Large intestine (tissue), 3 donors: ENCODE results near the gene GFPT2. TPM values are rescaled to one million over a fixed set of nuclear protein-coding genes. Genes with fewer than 3 reads are reported as not detected.

ENCODE experiments used
- DNase-seq, 2 donors: peaks; one replicate each; pipeline versions ENCODE4 v3.0.0 to v3.0.0-alpha.2; 2013
- H3K27ac ChIP-seq: one replicate; pipeline ENCODE4 v1.5.1; 2013; ENCODE audit warnings: low read length
- H3K27me3 ChIP-seq: 2 replicates; pipeline ENCODE4 v1.6.1; 2013; ENCODE audit warnings: low read length; ENCODE audit not compliant: control insufficient read depth, insufficient read depth
- H3K36me3 ChIP-seq: 2 replicates; pipeline ENCODE4 v1.6.1; 2013; ENCODE audit warnings: low read length; ENCODE audit not compliant: control insufficient read depth, insufficient read depth
- H3K4me1 ChIP-seq: one replicate; pipeline ENCODE4 v1.6.1; 2013; ENCODE audit warnings: low read length; ENCODE audit not compliant: control insufficient read depth, insufficient read depth
- H3K4me3 ChIP-seq: one replicate; pipeline ENCODE4 v1.5.1; 2013; ENCODE audit warnings: low read length
- H3K9me3 ChIP-seq: one replicate; pipeline ENCODE4 v1.6.1; 2013; ENCODE audit warnings: mild to moderate bottlenecking, low read depth, low read length, moderate library complexity; ENCODE audit not compliant: control insufficient read depth
- WGBS: methylation state at CpG from one replicate; pipeline ENCODE4 v1.1.5; 2013; ENCODE audit warnings: low lambda C conversion rate; ENCODE audit not compliant: insufficient coverage; 5-methylcytosine and 5-hydroxymethylcytosine counted together
- polyA plus RNA-seq: library from polyadenylated mRNA; unstranded; fragments of 120-200 nt; gene quantifications from one replicate; pipeline ENCODE4 v1.2.1, GENCODE V29; 2013

The GFPT2 gene
- polyA plus RNA-seq, 1 donor, result 5.8 TPM

DNA sequence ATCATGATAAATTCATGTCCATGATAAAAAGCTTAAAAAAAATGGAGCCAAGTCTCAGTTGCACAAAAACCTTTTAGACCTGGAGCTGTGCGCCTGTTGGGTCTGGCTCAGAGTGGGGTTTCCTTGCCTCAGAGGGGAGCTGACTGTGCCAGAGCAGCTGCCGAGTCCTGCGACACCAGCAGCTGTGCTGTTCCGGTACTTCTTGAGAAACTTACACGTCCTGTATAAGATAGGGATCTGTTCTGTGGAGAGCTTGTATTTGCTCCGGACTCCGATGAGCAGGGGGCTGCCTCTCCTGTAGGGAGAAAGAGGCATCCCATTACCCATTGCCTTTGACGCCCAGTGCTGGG is 28.6 kb downstream of the GFPT2 start:
- H3K27ac ChIP-seq, result no peak overlapping the region
- no peak overlapping the region for H3K4me3 ChIP-seq
- no peaks in the 10 kb centered on the region for H3K4me1 ChIP-seq
- no peak for DNase-seq
- no peaks in the 10 kb centered on the region for H3K36me3 ChIP-seq
- no CpG with 5 or more reads among the region's 8 CpGs for WGBS
- no peaks in the 10 kb centered on the region for H3K9me3 ChIP-seq
- no peaks in the 10 kb centered on the region for H3K27me3 ChIP-seq

DNA sequence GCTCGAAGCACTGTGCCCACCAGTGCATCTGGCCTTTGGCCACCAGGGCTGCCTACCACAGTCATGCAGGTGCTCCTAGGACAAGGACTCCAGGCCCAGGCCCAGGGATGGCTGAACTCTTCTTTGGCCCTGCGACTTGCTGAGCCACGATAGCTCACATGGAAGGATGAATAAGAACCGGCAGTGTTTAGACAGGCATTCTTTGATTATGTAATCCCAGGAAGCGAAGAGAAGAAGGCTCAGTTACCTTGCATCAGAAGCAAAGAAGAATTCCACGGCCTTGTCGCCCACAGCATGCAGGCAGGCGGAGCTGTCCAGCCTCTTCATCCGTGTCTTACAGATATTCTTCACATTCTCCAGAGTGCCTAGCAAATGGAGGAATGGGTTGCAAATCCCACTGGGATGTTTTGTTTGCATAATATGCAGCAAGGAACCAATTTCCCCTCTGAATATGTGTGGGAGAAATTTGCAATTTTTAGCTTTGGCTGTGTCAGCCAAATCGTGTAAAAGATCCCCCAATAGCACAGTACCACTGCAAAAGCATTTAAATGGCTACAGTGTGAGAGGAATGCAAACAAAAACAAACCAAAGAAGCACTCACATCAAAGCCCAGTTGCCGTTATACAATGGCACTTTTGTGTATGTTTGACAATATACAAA is 29.1 kb downstream of the GFPT2 start:
- H3K27ac ChIP-seq, result no peak overlapping the region
- H3K4me1 ChIP-seq, result no peaks in the 10 kb centered on the region
- WGBS, result 20% methylated on average over 1 of the region's 11 CpGs
- H3K36me3 ChIP-seq, result no peaks in the 10 kb centered on the region
- no peak overlapping the region for H3K4me3 ChIP-seq
- no peak for DNase-seq
- no peaks in the 10 kb centered on the region for H3K9me3 ChIP-seq
- no peaks in the 10 kb centered on the region for H3K27me3 ChIP-seq

DNA sequence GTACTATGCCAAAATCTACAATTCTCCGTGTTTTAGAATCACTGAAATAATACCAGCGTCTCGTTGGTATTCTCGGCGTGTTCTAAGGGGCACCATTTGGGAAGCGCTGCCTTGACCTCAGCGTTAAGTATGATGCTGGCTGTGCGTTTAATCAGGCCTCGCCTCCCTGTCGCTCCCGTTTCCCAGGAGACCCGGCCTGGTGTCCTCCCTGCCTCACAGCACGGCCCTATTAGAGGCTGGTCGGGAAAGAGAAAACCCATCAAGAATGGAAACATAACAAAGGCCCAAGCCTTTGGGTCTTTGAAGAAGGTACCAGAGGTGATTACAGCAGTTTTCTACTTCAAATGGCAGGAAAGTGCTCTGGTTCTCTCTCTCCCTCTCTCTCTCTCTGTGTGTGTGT is 30.0 kb downstream of the GFPT2 start:
- WGBS, result no CpG with 5 or more reads among the region's 14 CpGs
- Histone ChIP-seq H3K27ac (no peak overlapping the region), H3K9me3 (no peaks in the 10 kb centered on the region), H3K27me3 (no peaks in the 10 kb centered on the region), H3K4me3 (no peak overlapping the region), H3K4me1 (no peaks in the 10 kb centered on the region), H3K36me3 (no peaks in the 10 kb centered on the region)
- no peak for DNase-seq

DNA sequence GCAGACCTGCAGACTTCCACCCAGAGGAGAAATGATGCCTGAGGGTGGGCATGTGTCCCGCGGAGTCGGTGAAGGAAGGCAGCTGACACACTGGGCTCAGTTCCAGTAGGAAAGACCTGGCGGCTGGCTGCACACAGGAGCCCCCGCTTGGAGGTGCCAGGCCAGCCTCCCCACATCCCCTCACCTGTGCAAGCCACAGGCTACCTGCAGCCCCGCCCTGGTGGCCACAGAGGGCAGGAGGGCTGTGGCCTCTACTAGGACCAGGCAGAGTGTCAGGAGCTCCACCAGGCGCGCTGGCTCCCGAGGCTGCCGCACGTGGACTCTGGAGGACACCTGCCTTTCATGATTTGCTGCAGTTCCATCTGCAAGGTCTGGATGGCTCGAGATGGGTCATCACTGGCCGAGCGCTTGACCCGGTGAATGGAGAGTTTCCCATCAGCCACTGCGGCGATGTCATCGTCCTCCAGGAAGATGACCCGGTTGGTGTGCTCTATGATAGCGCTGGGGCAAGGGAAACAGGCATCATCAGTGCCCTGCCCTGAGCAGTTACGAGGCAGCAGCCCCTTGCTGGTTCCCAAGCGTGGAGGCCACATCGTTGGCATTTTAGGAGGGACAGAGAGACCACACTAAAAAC is 34.6 kb downstream of the GFPT2 start:
- Histone ChIP-seq H3K36me3 (no peaks in the 10 kb centered on the region), H3K27ac (no peak overlapping the region), H3K4me3 (no peak overlapping the region), H3K9me3 (no peaks in the 10 kb centered on the region), H3K4me1 (no peaks in the 10 kb centered on the region), H3K27me3 (no peaks in the 10 kb centered on the region)
- WGBS, result 80% methylated on average over 1 of the region's 23 CpGs
- no peak for DNase-seq

DNA sequence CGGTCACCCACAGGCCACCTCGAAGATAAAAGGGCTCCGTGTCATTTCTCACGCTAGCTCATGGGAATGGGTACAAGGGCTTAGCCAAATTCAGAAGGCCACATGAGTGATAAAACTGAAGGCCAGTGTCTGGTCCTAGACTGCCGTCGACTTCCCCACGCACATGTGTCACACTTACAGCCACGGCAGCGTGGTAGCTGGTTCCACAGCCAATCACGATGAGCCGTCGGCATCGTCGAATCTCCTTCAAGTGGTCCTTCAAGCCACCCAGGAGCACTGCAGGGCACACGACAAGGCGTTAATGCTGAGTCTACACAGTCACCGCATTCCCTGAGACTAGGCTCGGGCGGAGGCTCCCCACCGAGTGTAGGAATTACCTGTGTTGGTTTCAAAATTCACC is 36.5 kb downstream of the GFPT2 start:
- H3K9me3 ChIP-seq, result no peaks in the 10 kb centered on the region
- no peaks in the 10 kb centered on the region for H3K27me3 ChIP-seq
- no peak for DNase-seq
- no peak overlapping the region for H3K27ac ChIP-seq
- H3K4me3 ChIP-seq, result no peak overlapping the region
- H3K36me3 ChIP-seq, result no peaks in the 10 kb centered on the region
- no CpG with 5 or more reads among the region's 20 CpGs for WGBS
- no peaks in the 10 kb centered on the region for H3K4me1 ChIP-seq

DNA sequence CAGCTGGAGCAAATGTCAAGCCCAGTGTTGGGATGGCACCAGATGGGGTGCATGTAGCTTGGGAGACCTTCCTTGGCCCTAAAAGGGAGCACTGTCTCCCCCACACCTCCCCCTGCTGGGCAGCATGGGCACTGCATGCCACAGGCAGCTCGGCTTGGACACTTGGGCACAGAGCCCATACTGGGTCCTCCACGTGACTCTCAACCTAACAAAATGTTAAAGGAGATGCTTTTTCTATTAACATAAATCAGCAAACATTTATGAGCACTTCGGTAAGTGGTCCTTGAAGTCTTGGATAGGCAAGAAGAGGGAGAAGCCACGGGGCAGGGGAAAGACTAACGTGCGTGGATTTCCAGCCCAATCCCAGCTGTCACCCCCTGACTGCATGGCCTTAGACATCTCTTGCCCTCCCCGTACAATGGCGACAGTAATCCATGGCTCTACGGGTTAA is 37.3 kb downstream of the GFPT2 start:
- H3K36me3 ChIP-seq, result no peaks in the 10 kb centered on the region
- no peaks in the 10 kb centered on the region for H3K27me3 ChIP-seq
- DNase-seq, result peak; percentile 20
- no peak overlapping the region for H3K27ac ChIP-seq
- no CpG with 5 or more reads among the region's 9 CpGs for WGBS
- no peaks in the 10 kb centered on the region for H3K4me1 ChIP-seq
- H3K4me3 ChIP-seq, result no peak overlapping the region
- no peaks in the 10 kb centered on the region for H3K9me3 ChIP-seq

DNA sequence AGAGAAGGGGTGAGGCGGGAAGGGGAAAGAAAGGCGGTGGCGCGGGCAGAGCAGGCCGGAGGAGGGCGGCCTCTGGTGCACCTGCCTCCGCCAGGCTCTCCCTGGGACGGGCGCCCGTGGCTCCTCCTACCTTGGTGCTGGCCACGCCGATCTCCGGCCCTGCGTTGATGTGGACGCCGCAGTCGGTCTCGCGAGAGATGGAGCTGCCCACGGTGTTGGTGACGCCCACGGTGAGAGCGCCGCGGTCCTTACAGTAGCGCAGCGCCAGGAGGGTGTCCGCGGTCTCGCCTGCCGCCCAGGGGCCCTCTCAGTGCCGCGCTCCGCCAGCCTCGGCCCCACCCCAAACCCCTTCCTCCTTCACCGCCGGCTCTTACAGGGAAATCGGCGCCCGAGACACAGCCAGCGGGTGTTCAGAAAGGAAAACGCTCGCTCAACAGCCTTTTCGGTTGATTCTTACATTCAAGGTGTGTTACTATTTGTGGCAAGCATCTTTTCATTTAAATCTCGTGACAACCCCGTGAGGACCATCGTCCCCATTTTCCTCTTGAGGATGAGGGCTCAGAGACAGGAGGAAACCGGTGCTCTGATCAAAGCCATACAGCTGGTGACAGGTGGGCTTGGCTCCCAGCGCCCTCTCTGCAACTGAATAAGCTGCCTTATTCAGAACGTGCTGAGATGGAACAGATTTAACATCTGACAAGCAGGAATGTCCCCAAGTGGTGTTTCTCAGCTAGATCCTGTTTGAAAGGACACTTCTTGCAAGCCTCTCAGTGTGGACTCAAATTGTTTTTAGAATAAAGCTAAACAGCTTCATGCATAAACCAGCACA is 39.2 kb downstream of the GFPT2 start:
- peak; percentile 85 to 94 for DNase-seq
- peak overlapping the region; percentile 67 for H3K4me3 ChIP-seq
- no CpG with 5 or more reads among the region's 50 CpGs for WGBS

DNA sequence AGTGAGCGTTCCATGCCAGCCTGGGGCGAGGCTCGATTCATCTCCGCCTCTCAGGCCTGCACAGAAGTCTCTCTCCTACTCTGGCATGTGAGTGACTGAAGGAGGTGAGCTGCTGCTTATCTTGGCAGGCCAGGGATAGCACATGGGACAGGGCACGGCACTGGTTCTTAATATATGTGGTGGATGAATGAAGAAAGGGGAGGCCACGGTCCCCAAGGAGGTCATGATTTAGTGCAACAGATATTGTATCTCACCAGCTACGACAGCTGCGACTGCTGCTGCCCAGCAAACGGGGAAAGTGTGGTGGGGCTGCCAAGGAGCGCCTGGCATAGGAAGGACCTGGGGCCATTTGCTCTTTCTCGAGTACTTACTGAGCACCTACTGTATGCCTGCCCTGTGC is 41.9 kb downstream of the GFPT2 start:
- Histone ChIP-seq H3K9me3 (no peaks in the 10 kb centered on the region), H3K4me1 (no peaks in the 10 kb centered on the region), H3K27ac (no peak overlapping the region), H3K36me3 (no peaks in the 10 kb centered on the region), H3K4me3 (no peak overlapping the region), H3K27me3 (no peaks in the 10 kb centered on the region)
- WGBS, result no CpG with 5 or more reads among the region's 11 CpGs
- DNase-seq, result no peak

More for the DNA sequence above, 39.2 kb downstream of the GFPT2 start:
- no peaks in the 10 kb centered on the region for H3K9me3 ChIP-seq
- H3K36me3 ChIP-seq, result no peaks in the 10 kb centered on the region
- peak overlapping the region; percentile 70 for H3K27ac ChIP-seq
- H3K27me3 ChIP-seq, result no peaks in the 10 kb centered on the region
- no peaks in the 10 kb centered on the region for H3K4me1 ChIP-seq

DNA sequence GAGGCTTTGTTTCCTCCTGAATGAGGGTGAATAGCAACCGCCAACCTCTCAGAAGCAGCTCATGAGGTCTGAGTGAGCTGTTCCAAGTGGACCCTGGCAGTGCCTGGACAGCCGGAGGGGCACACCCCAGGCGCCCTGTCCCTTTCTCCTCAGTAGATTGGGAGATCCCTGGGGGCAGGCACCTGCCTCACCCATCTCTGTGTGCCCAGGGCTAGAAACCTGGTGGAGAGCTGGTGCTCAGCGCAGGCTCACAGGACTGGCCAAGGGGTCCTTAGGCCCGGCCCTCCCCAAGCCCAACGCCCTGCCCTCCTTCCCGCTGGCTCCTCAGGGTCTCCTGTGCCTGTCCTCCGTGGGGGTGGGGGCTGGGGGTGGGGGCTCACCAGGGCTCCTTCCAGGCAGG is 46.3 kb downstream of the GFPT2 start:
- no peaks in the 10 kb centered on the region for H3K4me1 ChIP-seq
- H3K9me3 ChIP-seq, result no peaks in the 10 kb centered on the region
- no peak overlapping the region for H3K27ac ChIP-seq
- H3K27me3 ChIP-seq, result no peaks in the 10 kb centered on the region
- DNase-seq, result no peak
- H3K4me3 ChIP-seq, result no peak overlapping the region
- no CpG with 5 or more reads among the region's 8 CpGs for WGBS
- H3K36me3 ChIP-seq, result no peaks in the 10 kb centered on the region

DNA sequence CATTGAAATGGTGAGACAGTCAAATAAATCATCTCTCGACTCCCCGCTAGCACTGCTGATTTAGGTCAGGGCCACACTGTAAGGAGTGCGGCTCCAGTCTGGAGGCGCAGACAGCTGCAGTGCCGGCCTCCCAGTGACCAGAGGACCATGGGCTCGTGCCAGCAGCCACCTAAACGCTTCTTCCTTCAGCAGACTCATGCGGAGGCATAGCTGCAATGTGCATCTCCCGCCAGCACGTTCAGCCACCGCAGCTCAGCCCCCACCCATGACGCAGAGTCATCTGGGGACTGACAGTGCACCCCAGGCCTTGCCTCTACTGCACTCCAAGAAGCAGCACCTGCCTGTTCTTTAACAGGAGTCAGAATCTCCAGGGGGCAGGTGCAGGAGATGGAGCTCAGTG is 47.7 kb downstream of the GFPT2 start:
- no peak overlapping the region for H3K27ac ChIP-seq
- no peaks in the 10 kb centered on the region for H3K27me3 ChIP-seq
- no peak overlapping the region for H3K4me3 ChIP-seq
- no peaks in the 10 kb centered on the region for H3K4me1 ChIP-seq
- H3K36me3 ChIP-seq, result no peaks in the 10 kb centered on the region
- DNase-seq, result no peak
- no peaks in the 10 kb centered on the region for H3K9me3 ChIP-seq
- WGBS, result no CpG with 5 or more reads among the region's 12 CpGs
